Keratinocyte (primary cell): ENCODE data around the gene CD200R1. TPM values are rescaled to one million over a fixed set of nuclear protein-coding genes. Genes with fewer than 3 reads are reported as not detected.

Experiments used
- DNase-seq: peaks from one replicate; pipeline ENCODE4 v3.0.0-alpha.2; 2011; ENCODE audit warnings: low read depth, missing footprints, low spot score
- FAIRE-seq: peaks from 2 replicates; lab custom pipeline; 2011; peaks lifted over from hg19 to GRCh38; lab: Jason Lieb, UNC
- H2AFZ ChIP-seq: 2 replicates; pipeline ENCODE4 v1.6.0; 2012; ENCODE audit warnings: low read length, control low read depth, inconsistent platforms; ENCODE audit not compliant: control insufficient read depth
- H3K27ac ChIP-seq: 2 replicates; pipeline ENCODE4 v1.5.1; 2011; ENCODE audit warnings: low read length; ENCODE audit not compliant: control insufficient read depth, insufficient read depth
- H3K27me3 ChIP-seq: 3 replicates; pipeline ENCODE4 v1.6.0; 2011; ENCODE audit warnings: low read length; ENCODE audit not compliant: control insufficient read depth, insufficient read depth; ENCODE audit errors: extremely low read depth
- H3K36me3 ChIP-seq, 2 experiments: 2 replicates in 1 of 2; 3 replicates in 1 of 2; pipeline ENCODE4 v1.5.1; 2011; ENCODE audit warnings: low read length in 2 of 2, mild to moderate bottlenecking in 1 of 2; ENCODE audit not compliant: control insufficient read depth in 2 of 2, insufficient read depth in 2 of 2; ENCODE audit errors: extremely low read depth in 1 of 2
- H3K4me1 ChIP-seq: 3 replicates; pipeline ENCODE4 v1.5.1; 2011; ENCODE audit warnings: low read length; ENCODE audit not compliant: control insufficient read depth, insufficient read depth; ENCODE audit errors: extremely low read depth
- H3K4me2 ChIP-seq: 3 replicates; pipeline ENCODE4 v1.6.0; 2011; ENCODE audit warnings: low read depth, low read length; ENCODE audit not compliant: control insufficient read depth, insufficient read depth; ENCODE audit errors: extremely low read depth
- H3K4me3 ChIP-seq, 3 experiments: fragments of 200-600 bp in 1 of 3; sonication (generic) in 1 of 3; 2 replicates in 2 of 3; 3 replicates in 1 of 3; pipeline ENCODE4 v1.5.1; 2011 to 2016; ENCODE audit warnings: low read length in 3 of 3, mild to moderate bottlenecking in 3 of 3, control low read depth in 2 of 3, inconsistent platforms in 1 of 3, low read depth in 1 of 3, mixed read lengths in 1 of 3, mixed run types in 1 of 3, moderate library complexity in 1 of 3; ENCODE audit not compliant: control insufficient read depth in 2 of 3, insufficient read depth in 2 of 3; ENCODE audit errors: extremely low read depth in 1 of 3
- H3K79me2 ChIP-seq: 2 replicates; pipeline ENCODE4 v1.6.0; 2012; ENCODE audit warnings: low read length; ENCODE audit not compliant: control insufficient read depth, insufficient read depth
- H3K9ac ChIP-seq: 3 replicates; pipeline ENCODE4 v1.6.0; 2011; ENCODE audit warnings: low read length; ENCODE audit not compliant: control insufficient read depth, insufficient read depth; ENCODE audit errors: extremely low read depth
- H3K9me1 ChIP-seq: 3 replicates; pipeline ENCODE4 v1.6.0; 2011; ENCODE audit warnings: low read length; ENCODE audit not compliant: control insufficient read depth, insufficient read depth; ENCODE audit errors: extremely low read depth
- H3K9me3 ChIP-seq: 2 replicates; pipeline ENCODE4 v1.5.1; 2012; ENCODE audit warnings: low read depth, low read length; ENCODE audit not compliant: control insufficient read depth
- H4K20me1 ChIP-seq: 3 replicates; pipeline ENCODE4 v1.6.0; 2011; ENCODE audit warnings: low read length; ENCODE audit not compliant: control insufficient read depth, insufficient read depth; ENCODE audit errors: extremely low read depth
- CTCF ChIP-seq, 3 experiments: IDR thresholded peaks in 1 of 3; conservative IDR thresholded peaks in 1 of 3; optimal IDR thresholded peaks in 1 of 3; 2 replicates in 2 of 3; 3 replicates in 1 of 3; pipeline versions ENCODE3 to v1.5.1; 2011; ENCODE audit warnings: low read length in 3 of 3, mild to moderate bottlenecking in 3 of 3, moderate library complexity in 2 of 3, control low read depth in 1 of 3, inconsistent platforms in 1 of 3; ENCODE audit not compliant: insufficient read depth in 2 of 3; ENCODE audit errors: extremely low read depth in 1 of 3
- EZH2 ChIP-seq: IDR thresholded peaks from one replicate; pipeline ENCODE4 v1.6.1; 2012; ENCODE audit warnings: inconsistent platforms, mild to moderate bottlenecking, low read length, moderate library complexity
- dilution Hi-C: fragments of 300-500 bp; cut with MboI; formaldehyde crosslinking; loops from one replicate; pipeline ENCODE4 v1.7.0; 2020; ENCODE audit warnings: low sequenced_read_pairs; ENCODE audit not compliant: extremely low pct_ligation_motif_present
- polyA plus RNA-seq, 5 experiments: library from polyadenylated mRNA; depleted of rRNA in 3 of 5; stranded (reverse) in 3 of 5; stranded (forward) in 1 of 5; unstranded in 1 of 5; fragments of >200 nt; gene quantifications; 1 replicate in 1 of 5; 2 replicates in 3 of 5; 3 replicates in 1 of 5; pipeline versions ENCODE4 v1.2.1 to v1.2.3, GENCODE V29; 2011 to 2012; ENCODE audit warnings: missing spikeins in 2 of 5, low read depth in 1 of 5, low replicate concordance in 1 of 5

CD200R1 gene
- polyA plus RNA-seq, 1 donor (not counting 4 experiments of a cell fraction or from before 2014, with no cell fraction given): 1.6 TPM

GRCh38 chr3:112980080-112980479 lies 5.2 kb upstream of the CD200R1 start:
- TF ChIP-seq EZH2 (no peak), CTCF (optimal IDR thresholded peaks at IDR 0.05 in 1 of 3, IDR thresholded peaks at IDR 0.05 in 1 of 3, conservative IDR thresholded peaks at IDR 0.05 in 1 of 3; ENCODE audit: extremely low read depth in 1 of 3, insufficient read depth in 2 of 3, low read length in 3 of 3) (no peak)
- Histone ChIP-seq H2AFZ (no peak overlapping the region), H3K27ac (no peak overlapping the region), H3K9ac (no peak overlapping the region), H3K9me3 (no peaks in the 10 kb centered on the region), H3K9me1 (no peaks in the 10 kb centered on the region), H3K36me3 (no peaks in the 10 kb centered on the region), H3K27me3 (no peaks in the 10 kb centered on the region), H3K79me2 (no peaks in the 10 kb centered on the region), H4K20me1 (no peaks in the 10 kb centered on the region), H3K4me1 (no peaks in the 10 kb centered on the region), H3K4me3 (no peak overlapping the region), H3K4me2 (no peak overlapping the region)
- FAIRE-seq (no peak), DNase-seq (no peak)
- dilution Hi-C loops: no loop called here

- TF ChIP-seq EZH2 (no peak), CTCF (optimal IDR thresholded peaks at IDR 0.05 in 1 of 3, IDR thresholded peaks at IDR 0.05 in 1 of 3, conservative IDR thresholded peaks at IDR 0.05 in 1 of 3; ENCODE audit: extremely low read depth in 1 of 3, insufficient read depth in 2 of 3, low read length in 3 of 3) (peak in 2 of 3 experiments; percentile 45)
- no peak overlapping the region for H3K27ac ChIP-seq
- H3K79me2 ChIP-seq: no peaks in the 10 kb centered on the region
- H2AFZ ChIP-seq: no peak overlapping the region
- dilution Hi-C loops: no loop called here
- no peak overlapping the region for H3K4me3 ChIP-seq
- H3K4me2 ChIP-seq: no peak overlapping the region
- H4K20me1 ChIP-seq: no peaks in the 10 kb centered on the region
- no peaks in the 10 kb centered on the region for H3K9me1 ChIP-seq
- H3K9me3 ChIP-seq: no peaks in the 10 kb centered on the region
- peak; percentile 48 for FAIRE-seq
- H3K36me3 ChIP-seq: no peaks in the 10 kb centered on the region
- no peak overlapping the region for H3K9ac ChIP-seq
- H3K27me3 ChIP-seq: no peaks in the 10 kb centered on the region
- no peaks in the 10 kb centered on the region for H3K4me1 ChIP-seq
- no peak for DNase-seq
Measured at GRCh38 chr3:112979244-112979832, 4.4 kb upstream of the CD200R1 start.
